Measurements from ENCODE around the gene ADH1B.
"Not testable (repeated sequence)": the region's sequence is repeated elsewhere in the genome, so short reads cannot be mapped to it uniquely, and the experiment has no call there.

DNA sequence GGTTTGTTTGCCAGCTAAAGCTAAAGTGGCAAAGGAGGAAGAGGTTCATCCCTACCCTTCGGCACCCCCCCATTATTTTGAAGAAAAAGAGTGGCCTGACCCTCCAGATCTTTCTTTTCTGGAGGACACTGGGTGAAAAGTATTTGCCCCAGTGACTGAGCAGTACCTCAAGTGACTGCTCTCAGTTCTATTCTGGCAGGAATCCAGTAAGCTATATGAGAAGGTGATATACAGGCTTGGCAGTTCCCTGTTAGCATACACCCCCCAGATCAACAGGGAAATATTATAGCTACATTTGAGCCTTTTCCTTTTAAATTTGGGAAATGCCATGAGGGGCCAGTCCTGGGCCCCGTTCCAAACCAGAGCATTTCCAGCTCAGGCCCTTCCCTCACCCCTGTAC, 46.6 kb upstream of the ADH1B start:
- TF ChIP-seq, protein P1, sequence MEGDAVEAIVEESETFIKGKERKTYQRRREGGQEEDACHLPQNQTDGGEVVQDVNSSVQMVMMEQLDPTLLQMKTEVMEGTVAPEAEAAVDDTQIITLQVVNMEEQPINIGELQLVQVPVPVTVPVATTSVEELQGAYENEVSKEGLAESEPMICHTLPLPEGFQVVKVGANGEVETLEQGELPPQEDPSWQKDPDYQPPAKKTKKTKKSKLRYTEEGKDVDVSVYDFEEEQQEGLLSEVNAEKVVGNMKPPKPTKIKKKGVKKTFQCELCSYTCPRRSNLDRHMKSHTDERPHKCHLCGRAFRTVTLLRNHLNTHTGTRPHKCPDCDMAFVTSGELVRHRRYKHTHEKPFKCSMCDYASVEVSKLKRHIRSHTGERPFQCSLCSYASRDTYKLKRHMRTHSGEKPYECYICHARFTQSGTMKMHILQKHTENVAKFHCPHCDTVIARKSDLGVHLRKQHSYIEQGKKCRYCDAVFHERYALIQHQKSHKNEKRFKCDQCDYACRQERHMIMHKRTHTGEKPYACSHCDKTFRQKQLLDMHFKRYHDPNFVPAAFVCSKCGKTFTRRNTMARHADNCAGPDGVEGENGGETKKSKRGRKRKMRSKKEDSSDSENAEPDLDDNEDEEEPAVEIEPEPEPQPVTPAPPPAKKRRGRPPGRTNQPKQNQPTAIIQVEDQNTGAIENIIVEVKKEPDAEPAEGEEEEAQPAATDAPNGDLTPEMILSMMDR (conservative IDR thresholded peaks at IDR 0.05) = not testable (repeated sequence)
- not testable (repeated sequence) for TF ChIP-seq ZFX (IDR thresholded peaks at IDR 0.05)

Measured in C4-2B (cell line).